Lower leg skin (tissue), 4 donors: ENCODE data around the gene RASGRP4. TPM values are rescaled to one million over a fixed set of nuclear protein-coding genes. Genes with fewer than 3 reads are reported as not detected.

ENCODE experiments used
- DNase-seq, 2 donors: peaks; one replicate each; pipeline ENCODE4 v3.0.0-alpha.2; 2019; ENCODE audit warnings: low spot score in 2 of 2
- H3K4me3 ChIP-seq: fragments of 200-600 bp; sonication (generic); 2 replicates; pipeline ENCODE4 v1.5.1; 2017; ENCODE audit warnings: mild to moderate bottlenecking, low read depth; ENCODE audit not compliant: poor library complexity, severe bottlenecking
- POLR2A ChIP-seq, 2 donors: fragments of 450-650 bp; IDR thresholded peaks; one replicate each; pipeline ENCODE4 v1.6.1; 2016 to 2017; ENCODE audit warnings: antibody characterized with exemption in 2 of 2, mild to moderate bottlenecking in 1 of 2, moderate library complexity in 1 of 2
- WGBS, 2 donors: methylation state at CpG; one replicate each; pipeline ENCODE4 v1.1.5; 2018; 5-methylcytosine and 5-hydroxymethylcytosine counted together
- intact Hi-C: fragments of 100-400 bp; cut with DNase I; formaldehyde crosslinking; loops from one replicate; pipeline ENCODE4 v1.15.0; 2023; ENCODE audit warnings: low total_unique reads
- total RNA-seq, 4 donors: library from RNA; depleted of rRNA; stranded (reverse); fragments of >200 nt; gene quantifications; one replicate each; pipeline ENCODE4 v1.1.0, GENCODE V29; 2016
- TF ChIP-seq, protein P1 (sequence below), 3 donors: fragments of 450-650 bp; IDR thresholded peaks; one replicate each; pipeline ENCODE4 v1.5.1; 2016; ENCODE audit warnings: antibody characterized with exemption in 3 of 3, mild to moderate bottlenecking in 3 of 3, moderate library complexity in 2 of 3

RASGRP4 gene
- total RNA-seq, 4 donors from 2014 or later = 1.3 to 2.3 (median 1.7) TPM

DNA sequence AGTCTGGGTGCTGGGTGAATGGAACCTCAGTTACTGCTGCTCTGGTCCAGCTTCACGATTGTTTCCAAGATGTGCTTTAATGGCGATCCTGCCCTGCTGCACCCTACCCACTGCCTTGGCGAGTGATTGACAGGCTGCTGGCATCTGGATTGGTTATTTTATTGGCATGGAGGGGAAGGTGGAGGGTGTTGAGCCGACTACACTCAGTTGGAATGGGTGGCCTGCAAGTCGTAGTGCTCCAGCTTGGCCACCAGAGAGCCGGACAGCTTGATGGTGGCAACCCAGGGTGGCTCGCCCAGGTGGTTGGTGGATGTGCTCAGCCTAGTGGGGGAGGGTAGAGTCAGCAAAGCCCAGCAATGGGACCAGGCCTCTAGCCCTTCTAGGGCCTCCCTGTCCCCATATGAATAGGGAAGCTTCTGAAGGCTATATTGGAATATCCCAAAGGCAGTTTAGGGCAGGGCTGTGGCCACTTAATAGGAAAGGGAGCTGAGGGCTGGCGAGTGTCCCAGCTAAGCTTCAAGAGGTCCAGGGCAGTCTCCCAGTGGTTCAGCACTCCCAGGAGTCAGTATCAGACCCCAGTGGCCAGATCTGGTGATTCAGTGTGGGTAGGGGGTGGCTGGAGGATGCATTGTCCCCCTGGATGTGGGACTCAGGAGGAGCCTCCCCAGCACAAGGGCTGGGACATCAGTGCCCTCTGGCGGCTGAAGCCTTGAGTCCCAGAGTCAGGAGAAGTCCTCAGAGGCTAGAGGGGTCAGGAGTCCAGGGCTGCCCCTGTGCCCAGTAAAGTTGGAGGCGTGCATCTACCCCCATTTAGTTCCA, 41.6 kb downstream of the RASGRP4 start:
- H3K4me3 ChIP-seq = no peak overlapping the region
- no peak for DNase-seq
- 81 to 83% methylated on average over 9 to 10 of the region's 10 CpGs for WGBS, 2 donors
- intact Hi-C loops = no loop called here
- TF ChIP-seq POLR2A (IDR thresholded peaks at IDR 0.05) = no peak
- TF ChIP-seq, protein P1, sequence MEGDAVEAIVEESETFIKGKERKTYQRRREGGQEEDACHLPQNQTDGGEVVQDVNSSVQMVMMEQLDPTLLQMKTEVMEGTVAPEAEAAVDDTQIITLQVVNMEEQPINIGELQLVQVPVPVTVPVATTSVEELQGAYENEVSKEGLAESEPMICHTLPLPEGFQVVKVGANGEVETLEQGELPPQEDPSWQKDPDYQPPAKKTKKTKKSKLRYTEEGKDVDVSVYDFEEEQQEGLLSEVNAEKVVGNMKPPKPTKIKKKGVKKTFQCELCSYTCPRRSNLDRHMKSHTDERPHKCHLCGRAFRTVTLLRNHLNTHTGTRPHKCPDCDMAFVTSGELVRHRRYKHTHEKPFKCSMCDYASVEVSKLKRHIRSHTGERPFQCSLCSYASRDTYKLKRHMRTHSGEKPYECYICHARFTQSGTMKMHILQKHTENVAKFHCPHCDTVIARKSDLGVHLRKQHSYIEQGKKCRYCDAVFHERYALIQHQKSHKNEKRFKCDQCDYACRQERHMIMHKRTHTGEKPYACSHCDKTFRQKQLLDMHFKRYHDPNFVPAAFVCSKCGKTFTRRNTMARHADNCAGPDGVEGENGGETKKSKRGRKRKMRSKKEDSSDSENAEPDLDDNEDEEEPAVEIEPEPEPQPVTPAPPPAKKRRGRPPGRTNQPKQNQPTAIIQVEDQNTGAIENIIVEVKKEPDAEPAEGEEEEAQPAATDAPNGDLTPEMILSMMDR (IDR thresholded peaks at IDR 0.05) = no peak

- TF ChIP-seq, protein P1 (IDR thresholded peaks at IDR 0.05) = no peak
- TF ChIP-seq POLR2A (IDR thresholded peaks at IDR 0.05) = no peak
- 95 to 97% methylated on average over 2 of the region's 2 CpGs for WGBS, 2 donors
- no peak for DNase-seq
- H3K4me3 ChIP-seq = no peak overlapping the region
- intact Hi-C loops = no loop called here
Observed at GRCh38 chr19:38383743-38384142, 42.3 kb downstream of the RASGRP4 start.

DNA sequence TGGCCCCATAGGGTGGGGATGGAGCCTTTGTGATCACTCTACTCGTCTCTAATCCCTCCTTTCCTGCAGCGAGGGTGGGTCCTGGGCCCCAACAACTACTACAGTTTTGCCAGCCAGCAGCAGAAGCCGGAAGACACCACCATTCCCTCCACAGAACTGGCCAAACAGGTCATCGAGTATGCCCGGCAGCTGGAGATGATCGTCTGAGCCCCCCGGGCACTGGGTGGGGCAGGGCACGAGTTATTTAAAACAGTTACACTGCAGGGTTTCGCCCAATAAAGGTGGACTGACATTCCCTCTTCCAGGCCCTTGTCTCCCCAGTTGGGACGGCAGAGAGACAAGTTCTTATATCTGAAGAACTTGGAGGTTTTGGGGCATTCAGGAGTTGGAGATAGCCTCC, 42.8 kb downstream of the RASGRP4 start:
- WGBS, 2 donors = 54 to 57% methylated on average over 10 of the region's 10 CpGs
- TF ChIP-seq POLR2A (IDR thresholded peaks at IDR 0.05) = no peak
- TF ChIP-seq, protein P1 (IDR thresholded peaks at IDR 0.05) = no peak
- DNase-seq = no peak
- intact Hi-C loops = no loop called here
- no peak overlapping the region for H3K4me3 ChIP-seq

DNA sequence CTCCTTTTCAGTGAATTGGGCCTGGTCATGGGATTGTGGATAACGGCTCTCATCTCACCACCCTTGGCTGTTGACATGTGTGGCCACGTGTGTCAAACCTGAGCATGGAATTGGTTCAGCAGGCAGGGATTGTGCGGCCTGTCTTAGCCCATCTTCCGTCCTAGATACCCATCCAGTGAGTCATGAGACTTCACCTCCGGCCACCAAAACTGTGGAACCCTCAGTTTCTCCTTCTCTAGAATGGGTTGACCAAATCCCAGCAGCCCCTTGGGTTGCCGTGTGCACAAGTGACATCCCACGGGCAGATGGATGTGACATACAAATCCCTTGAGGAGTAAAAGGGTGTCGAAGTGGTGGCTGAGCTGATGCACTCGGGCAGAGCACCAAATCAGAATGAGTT, 44.9 kb downstream of the RASGRP4 start:
- no peak for DNase-seq
- 90 to 95% methylated on average over 9 of the region's 9 CpGs for WGBS, 2 donors
- H3K4me3 ChIP-seq = no peak overlapping the region
- intact Hi-C loops = no loop called here
- no peak for TF ChIP-seq POLR2A (IDR thresholded peaks at IDR 0.05)
- TF ChIP-seq, protein P1 (IDR thresholded peaks at IDR 0.05) = no peak

GRCh38 chr19:38378866-38379265, 47.2 kb downstream of the RASGRP4 start:
- no peak for TF ChIP-seq POLR2A (IDR thresholded peaks at IDR 0.05)
- TF ChIP-seq, protein P1 (IDR thresholded peaks at IDR 0.05) = no peak
- no peak for DNase-seq
- intact Hi-C loops = no loop called here
- H3K4me3 ChIP-seq = no peak overlapping the region
- WGBS, 2 donors = 90 to 97% methylated on average over 10 of the region's 10 CpGs
